H1 (cell line): ENCODE measurements around the gene IFNW1. TPM values are rescaled to one million over a fixed set of nuclear protein-coding genes. Genes with fewer than 3 reads are reported as not detected.

ENCODE experiments used
- CTCF ChIA-PET: fragments of 300-600 bp; sonication (Branson Sonifier 250); formaldehyde crosslinking; loops from one replicate; lab custom pipeline; 2021; ENCODE audit not compliant: partially characterized antibody; lab: Charles Lee
- POLR2A ChIA-PET: fragments of 300-600 bp; sonication (Branson Sonifier 250); formaldehyde crosslinking; loops from one replicate; lab custom pipeline; 2021; ENCODE audit warnings: inconsistent platforms; ENCODE audit not compliant: partially characterized antibody; lab: Charles Lee
- DNase-seq, 2 experiments: peaks; one replicate each; pipeline versions ENCODE4 v3.0.0 to v3.0.0-alpha.2; 2010 to 2022; ENCODE audit warnings: low spot score in 2 of 2, low read depth in 1 of 2, mixed read lengths in 1 of 2
- FAIRE-seq: peaks from 2 replicates; lab custom pipeline; 2011; peaks lifted over from hg19 to GRCh38; lab: Jason Lieb, UNC
- H2AFZ ChIP-seq: 2 replicates; pipeline ENCODE4 v1.8.1; 2012; ENCODE audit warnings: low read length, inconsistent platforms
- H2AK5ac ChIP-seq: 2 replicates; pipeline ENCODE4 v1.6.1; 2013; ENCODE audit warnings: low read depth, low read length
- H2BK120ac ChIP-seq: replicated peaks from 2 replicates; pipeline ENCODE3; 2013; ENCODE audit warnings: low read depth, low read length, inconsistent platforms
- H2BK12ac ChIP-seq: 2 replicates; pipeline ENCODE4 v1.6.1; 2013; ENCODE audit warnings: low read depth, low read length
- H2BK15ac ChIP-seq: 2 replicates; pipeline ENCODE4 v1.6.1; 2013; ENCODE audit warnings: low read length
- H2BK20ac ChIP-seq: 2 replicates; pipeline ENCODE4 v1.6.1; 2013; ENCODE audit warnings: low read length
- H2BK5ac ChIP-seq: 2 replicates; pipeline ENCODE4 v1.6.1; 2013; ENCODE audit warnings: low read depth, low read length
- H3K14ac ChIP-seq: 2 replicates; pipeline ENCODE4 v1.6.1; 2013; ENCODE audit warnings: inconsistent platforms; ENCODE audit not compliant: insufficient read length
- H3K18ac ChIP-seq: 2 replicates; pipeline ENCODE4 v1.6.1; 2013; ENCODE audit warnings: low read length; ENCODE audit errors: extremely low read depth
- H3K23ac ChIP-seq: 2 replicates; pipeline ENCODE4 v1.6.1; 2013; ENCODE audit warnings: inconsistent platforms; ENCODE audit not compliant: insufficient read length
- H3K23me2 ChIP-seq: 2 replicates; pipeline ENCODE4 v1.6.1; 2013; ENCODE audit warnings: low read depth, low read length
- H3K27ac ChIP-seq: 2 replicates; pipeline ENCODE4 v1.6.1; 2011; ENCODE audit warnings: low read depth, low read length, inconsistent platforms
- H3K27me3 ChIP-seq, 4 experiments: replicated peaks in 1 of 4; 1 replicate in 1 of 4; 2 replicates in 3 of 4; pipeline versions ENCODE4 v1.6.1 to v1.8.1; 2011 to 2013; ENCODE audit warnings: low read length in 3 of 4, mild to moderate bottlenecking in 3 of 4, inconsistent platforms in 2 of 4, mixed read lengths in 2 of 4, moderate library complexity in 1 of 4; ENCODE audit not compliant: control insufficient read depth in 3 of 4, insufficient read depth in 3 of 4; ENCODE audit errors: extremely low read depth in 1 of 4
- H3K36me3 ChIP-seq, 4 experiments: 2 replicates each; pipeline versions ENCODE4 v1.6.1 to v1.8.1; 2011 to 2013; ENCODE audit warnings: mild to moderate bottlenecking in 4 of 4, low read length in 3 of 4, moderate library complexity in 2 of 4, control low read depth in 1 of 4, inconsistent platforms in 1 of 4; ENCODE audit not compliant: insufficient read depth in 4 of 4, control insufficient read depth in 2 of 4
- H3K4ac ChIP-seq: replicated peaks from 2 replicates; pipeline ENCODE3; 2013; ENCODE audit warnings: low read length, low read depth, mixed read lengths, inconsistent platforms; ENCODE audit not compliant: insufficient read length
- H3K4me1 ChIP-seq, 4 experiments: replicated peaks in 1 of 4; 1 replicate in 1 of 4; 2 replicates in 3 of 4; pipeline versions ENCODE4 v1.6.1 to v1.8.1; 2011 to 2013; ENCODE audit warnings: low read length in 3 of 4, inconsistent platforms in 2 of 4, mixed read lengths in 1 of 4; ENCODE audit not compliant: insufficient read depth in 4 of 4, control insufficient read depth in 3 of 4
- H3K4me2 ChIP-seq, 2 experiments: 2 replicates each; pipeline versions ENCODE4 v1.6.1 to v1.8.1; 2011 to 2013; ENCODE audit warnings: low read depth in 2 of 2, low read length in 2 of 2, control low read depth in 1 of 2, inconsistent platforms in 1 of 2, mild to moderate bottlenecking in 1 of 2; ENCODE audit not compliant: insufficient read depth in 1 of 2
- H3K4me3 ChIP-seq, 4 experiments: fragments of 200-600, 300-600 bp in 1 of 4; sonication (generic), shearing (Covaris generic), sonication (Bioruptor Twin) in 1 of 4; 2 replicates each; pipeline versions ENCODE4 v1.5.1 to v1.8.1; 2011 to 2016; ENCODE audit warnings: low read length in 4 of 4, low read depth in 3 of 4, control low read depth in 2 of 4, inconsistent platforms in 2 of 4, mild to moderate bottlenecking in 2 of 4, mixed read lengths in 1 of 4, moderate library complexity in 1 of 4; ENCODE audit not compliant: insufficient read depth in 2 of 4; ENCODE audit errors: extremely low read depth in 1 of 4
- H3K56ac ChIP-seq: replicated peaks from 2 replicates; pipeline ENCODE3; 2013; ENCODE audit warnings: low read depth, mild to moderate bottlenecking, mixed read lengths, low read length, inconsistent platforms; ENCODE audit not compliant: insufficient read length
- H3K79me1 ChIP-seq: 2 replicates; pipeline ENCODE4 v1.6.1; 2013; ENCODE audit warnings: low read depth, low read length, control low read depth
- H3K79me2 ChIP-seq, 2 experiments: 2 replicates each; pipeline versions ENCODE4 v1.6.1 to v1.8.1; 2012 to 2013; ENCODE audit warnings: low read length in 2 of 2, mild to moderate bottlenecking in 2 of 2, inconsistent platforms in 1 of 2; ENCODE audit not compliant: insufficient read depth in 2 of 2, control insufficient read depth in 1 of 2
- H3K9ac ChIP-seq, 4 experiments: replicated peaks in 1 of 4; 1 replicate in 1 of 4; 2 replicates in 3 of 4; pipeline versions ENCODE4 v1.6.1 to v1.8.1; 2011 to 2013; ENCODE audit warnings: low read depth in 3 of 4, low read length in 3 of 4, control low read depth in 2 of 4, mild to moderate bottlenecking in 2 of 4, moderate library complexity in 2 of 4, inconsistent platforms in 1 of 4; ENCODE audit errors: extremely low read depth in 1 of 4
- H3K9me3 ChIP-seq, 2 experiments: 2 replicates each; pipeline versions ENCODE4 v1.6.1 to v1.8.1; 2012 to 2013; ENCODE audit warnings: mild to moderate bottlenecking in 2 of 2, moderate library complexity in 2 of 2, control low read depth in 1 of 2, inconsistent platforms in 1 of 2, low read depth in 1 of 2, low read length in 1 of 2, mixed read lengths in 1 of 2; ENCODE audit not compliant: insufficient read depth in 2 of 2
- H4K20me1 ChIP-seq, 2 experiments: replicated peaks in 1 of 2; 2 replicates each; pipeline versions ENCODE3 to v1.8.1; 2011 to 2013; ENCODE audit warnings: inconsistent platforms in 2 of 2, low read length in 2 of 2, mild to moderate bottlenecking in 1 of 2; ENCODE audit not compliant: insufficient read depth in 2 of 2, control insufficient read depth in 1 of 2
- H4K5ac ChIP-seq: 2 replicates; pipeline ENCODE4 v1.6.1; 2013; ENCODE audit warnings: low read length, low read depth, mixed read lengths, inconsistent platforms; ENCODE audit not compliant: insufficient read length
- H4K8ac ChIP-seq: 2 replicates; pipeline ENCODE4 v1.8.0; 2013; ENCODE audit warnings: mild to moderate bottlenecking, moderate library complexity, low read length, inconsistent platforms; ENCODE audit not compliant: insufficient read depth; ENCODE audit errors: extremely low read depth
- H4K91ac ChIP-seq: replicated peaks from 2 replicates; pipeline ENCODE3; 2013; ENCODE audit warnings: low read length, mixed read lengths, inconsistent platforms; ENCODE audit not compliant: insufficient read length
- WGBS, 2 experiments: shearing (Covaris generic) in 1 of 2; methylation state at CpG; one replicate each; pipeline versions ENCODE4 v1.1.6 to v1.1.7; 2013 to 2015; ENCODE audit warnings: low lambda C conversion rate in 2 of 2, mixed read lengths in 2 of 2, inconsistent platforms in 1 of 2, low coverage in 1 of 2, missing lambda C conversion rate in 1 of 2; ENCODE audit not compliant: insufficient replicate concordance in 2 of 2, insufficient coverage in 1 of 2, insufficient read length in 1 of 2; ENCODE audit errors: extremely low coverage in 1 of 2, missing lambda C conversion rate in 1 of 2; 5-methylcytosine and 5-hydroxymethylcytosine counted together
- polyA plus RNA-seq, 7 experiments: library from polyadenylated mRNA; depleted of rRNA in 3 of 7; stranded (reverse) in 5 of 7; unstranded in 2 of 7; fragments of >200 nt in 5 of 7; fragments of 200-250 nt in 2 of 7; gene quantifications; 1 replicate in 5 of 7; 2 replicates in 1 of 7; 4 replicates in 1 of 7; pipeline versions ENCODE4 v1.2.1 to v1.2.3, GENCODE V29; 2011 to 2013; ENCODE audit warnings: missing spikeins in 2 of 7, mixed read lengths in 2 of 7
- total RNA-seq: library from RNA; stranded (reverse); fragmentation: NEBNext Ultra II Directional; extraction: Animal tissue kit (Norgen Biotek cat#: 25700); gene quantifications from 2 replicates; pipeline ENCODE4 v1.2.1, GENCODE V29; 2021
- TF ChIP-seq, protein P1 (sequence below): IDR thresholded peaks from 2 replicates; pipeline ENCODE4 v1.6.1; 2012; ENCODE audit warnings: inconsistent platforms

The IFNW1 gene
- total and polyA plus RNA-seq, 2 of the 8 experiments (the other 6 are each of a cell fraction or from before 2014, with no cell fraction given), result not detected

DNA sequence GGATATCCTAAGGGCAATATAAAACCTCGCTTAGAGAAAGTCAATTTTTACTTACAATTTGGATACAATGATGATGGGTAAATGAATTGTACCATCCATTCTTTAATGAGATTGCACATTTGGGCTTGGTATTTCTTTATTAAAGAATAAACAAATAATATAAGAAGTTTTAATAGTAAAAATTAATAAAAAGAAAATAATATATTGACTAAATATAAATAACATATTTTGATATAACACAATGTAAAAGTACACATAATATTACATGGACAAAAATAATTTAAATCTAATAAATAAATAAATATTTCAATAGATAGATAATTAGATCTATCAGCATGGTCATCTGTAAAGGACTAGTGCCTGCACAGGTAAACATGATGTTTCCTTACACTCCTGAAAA lies 23.9 kb upstream of the IFNW1 start:
- Histone ChIP-seq H3K56ac (no peak overlapping the region), H4K20me1 (no peaks in the 10 kb centered on the region), H3K9ac (no peak overlapping the region), H3K79me2 (no peaks in the 10 kb centered on the region), H4K91ac (no peak overlapping the region), H2BK12ac (no peak overlapping the region), H3K4me2 (no peak overlapping the region), H3K36me3 (no peaks in the 10 kb centered on the region), H3K23ac (no peak overlapping the region), H2AFZ (no peak overlapping the region), H3K4me3 (no peak overlapping the region), H4K8ac (no peak overlapping the region), H3K4me1 (no peaks in the 10 kb centered on the region), H2BK120ac (no peak overlapping the region), H3K14ac (no peak overlapping the region), H3K27ac (no peak overlapping the region), H2BK20ac (no peak overlapping the region), H2AK5ac (no peak overlapping the region), H2BK15ac (no peak overlapping the region), H3K9me3 (no peaks in the 10 kb centered on the region), H3K18ac (no peak overlapping the region), H3K79me1 (no peaks in the 10 kb centered on the region), H3K23me2 (no peaks in the 10 kb centered on the region), H4K5ac (no peak overlapping the region), H3K27me3 (no peaks in the 10 kb centered on the region), H2BK5ac (no peak overlapping the region), H3K4ac (no peak overlapping the region)
- DNase-seq, result no peak
- TF ChIP-seq, protein P1, sequence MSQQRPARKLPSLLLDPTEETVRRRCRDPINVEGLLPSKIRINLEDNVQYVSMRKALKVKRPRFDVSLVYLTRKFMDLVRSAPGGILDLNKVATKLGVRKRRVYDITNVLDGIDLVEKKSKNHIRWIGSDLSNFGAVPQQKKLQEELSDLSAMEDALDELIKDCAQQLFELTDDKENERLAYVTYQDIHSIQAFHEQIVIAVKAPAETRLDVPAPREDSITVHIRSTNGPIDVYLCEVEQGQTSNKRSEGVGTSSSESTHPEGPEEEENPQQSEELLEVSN, result no peak
- FAIRE-seq, result no peak
- CTCF ChIA-PET, result no interaction called here
- WGBS, 2 experiments, result 96% methylated on average over 1 of the region's 1 CpG; no CpG with 5 or more reads in 1 of the 2 experiments
- POLR2A ChIA-PET, result no interaction called here
